Measurements from ENCODE around the gene RPS6KC1.
"Not testable (repeated sequence)": the region's sequence is repeated elsewhere in the genome, so short reads cannot be mapped to it uniquely, and the experiment has no call there.

GRCh38 chr1:213045321-213046226, 5.5 kb upstream of the RPS6KC1 start:
- not testable (repeated sequence) for TF ChIP-seq CTBP1 (IDR thresholded peaks at IDR 0.05; ENCODE audit: borderline replicate concordance); HDGF (IDR thresholded peaks at IDR 0.05; ENCODE audit: borderline replicate concordance); SUZ12 (IDR thresholded peaks at IDR 0.05); ZNF384 (IDR thresholded peaks at IDR 0.05); FOXK2 (IDR thresholded peaks at IDR 0.05); SP1 (IDR thresholded peaks at IDR 0.05); ARNT (IDR thresholded peaks at IDR 0.05); FOXM1 (IDR thresholded peaks at IDR 0.05; ENCODE audit: borderline replicate concordance)
- TF ChIP-seq, protein P1, sequence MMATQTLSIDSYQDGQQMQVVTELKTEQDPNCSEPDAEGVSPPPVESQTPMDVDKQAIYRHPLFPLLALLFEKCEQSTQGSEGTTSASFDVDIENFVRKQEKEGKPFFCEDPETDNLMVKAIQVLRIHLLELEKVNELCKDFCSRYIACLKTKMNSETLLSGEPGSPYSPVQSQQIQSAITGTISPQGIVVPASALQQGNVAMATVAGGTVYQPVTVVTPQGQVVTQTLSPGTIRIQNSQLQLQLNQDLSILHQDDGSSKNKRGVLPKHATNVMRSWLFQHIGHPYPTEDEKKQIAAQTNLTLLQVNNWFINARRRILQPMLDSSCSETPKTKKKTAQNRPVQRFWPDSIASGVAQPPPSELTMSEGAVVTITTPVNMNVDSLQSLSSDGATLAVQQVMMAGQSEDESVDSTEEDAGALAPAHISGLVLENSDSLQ (IDR thresholded peaks at IDR 0.05) = not testable (repeated sequence)

Measured in HEK293T (cell line).